ENCODE measurements around the gene VPS37C.

VPS37C gene

GRCh38 chr11:61131186-61131585, 30.0 kb downstream of the VPS37C start:
- H3K9ac ChIP-seq (ENCODE audit: low read depth, low read length), result no peak overlapping the region
- H3K27me3 ChIP-seq (ENCODE audit: insufficient read depth, low read length), result no peaks in the 10 kb centered on the region
- no peak overlapping the region for H3K27ac ChIP-seq (ENCODE audit: low read depth, low read length)
- 97% methylated on average over 8 of the region's 8 CpGs for WGBS
- no peaks in the 10 kb centered on the region for H3K9me3 ChIP-seq (ENCODE audit: insufficient read depth, low read depth, low read length)
- H3K4me3 ChIP-seq (ENCODE audit: low read length), result no peak overlapping the region
- peaks cover 14% of the 10 kb centered on the region for H3K36me3 ChIP-seq (ENCODE audit: insufficient read depth, low read length)
- peaks cover 9% of the 10 kb centered on the region; the same call in 1 of the 2 replicates for H3K4me1 ChIP-seq (ENCODE audit: insufficient read depth, low read length)

GRCh38 chr11:61129639-61130523, 31.3 kb downstream of the VPS37C start:
- Histone ChIP-seq H3K9me3 (ENCODE audit: insufficient read depth, low read depth, low read length) (no peaks in the 10 kb centered on the region), H3K9ac (ENCODE audit: low read depth, low read length) (no peak overlapping the region), H3K4me1 (ENCODE audit: insufficient read depth, low read length) (peaks cover 7% of the 10 kb centered on the region; the same call in 1 of the 2 replicates), H3K27ac (ENCODE audit: low read depth, low read length) (0 out of 2 replicates have a peak overlapping the region, but pooled peaks have one; percentile 28), H3K36me3 (ENCODE audit: insufficient read depth, low read length) (peaks cover 14% of the 10 kb centered on the region), H3K4me3 (ENCODE audit: low read length) (no peak overlapping the region), H3K27me3 (ENCODE audit: insufficient read depth, low read length) (no peaks in the 10 kb centered on the region)
- WGBS, result 39% methylated on average over 33 of the region's 33 CpGs

- peaks cover 13% of the 10 kb centered on the region for H3K36me3 ChIP-seq (ENCODE audit: insufficient read depth, low read length)
- H3K4me3 ChIP-seq (ENCODE audit: low read length), result no peak overlapping the region
- H3K9me3 ChIP-seq (ENCODE audit: insufficient read depth, low read depth, low read length), result no peaks in the 10 kb centered on the region
- H3K27ac ChIP-seq (ENCODE audit: low read depth, low read length), result no peak overlapping the region
- H3K4me1 ChIP-seq (ENCODE audit: insufficient read depth, low read length), result no peaks in the 10 kb centered on the region; the same call in 1 of the 2 replicates
- no peaks in the 10 kb centered on the region for H3K27me3 ChIP-seq (ENCODE audit: insufficient read depth, low read length)
- no peak overlapping the region for H3K9ac ChIP-seq (ENCODE audit: low read depth, low read length)
- WGBS, result 82% methylated on average over 18 of the region's 18 CpGs
Observed at GRCh38 chr11:61128947-61129638, 32.1 kb downstream of the VPS37C start.

- H3K9me3 ChIP-seq (ENCODE audit: insufficient read depth, low read depth, low read length), result no peaks in the 10 kb centered on the region
- no peaks in the 10 kb centered on the region; the same call in 1 of the 2 replicates for H3K4me1 ChIP-seq (ENCODE audit: insufficient read depth, low read length)
- no peaks in the 10 kb centered on the region for H3K27me3 ChIP-seq (ENCODE audit: insufficient read depth, low read length)
- peaks cover 3% of the 10 kb centered on the region; the same call in 1 of the 2 replicates for H3K36me3 ChIP-seq (ENCODE audit: insufficient read depth, low read length)
- 72% methylated on average over 9 of the region's 9 CpGs for WGBS
- H3K9ac ChIP-seq (ENCODE audit: low read depth, low read length), result no peak overlapping the region
- H3K27ac ChIP-seq (ENCODE audit: low read depth, low read length), result no peak overlapping the region
- H3K4me3 ChIP-seq (ENCODE audit: low read length), result no peak overlapping the region
Observed at GRCh38 chr11:61127991-61128390, 33.2 kb downstream of the VPS37C start.

- H3K9me3 ChIP-seq (ENCODE audit: insufficient read depth, low read depth, low read length), result no peaks in the 10 kb centered on the region
- no peaks in the 10 kb centered on the region; the same call in 1 of the 2 replicates for H3K4me1 ChIP-seq (ENCODE audit: insufficient read depth, low read length)
- H3K9ac ChIP-seq (ENCODE audit: low read depth, low read length), result no peak overlapping the region
- no peaks in the 10 kb centered on the region for H3K27me3 ChIP-seq (ENCODE audit: insufficient read depth, low read length)
- no peak overlapping the region for H3K27ac ChIP-seq (ENCODE audit: low read depth, low read length)
- no peaks in the 10 kb centered on the region for H3K36me3 ChIP-seq (ENCODE audit: insufficient read depth, low read length)
- H3K4me3 ChIP-seq (ENCODE audit: low read length), result no peak overlapping the region
- WGBS, result 89% methylated on average over 14 of the region's 14 CpGs
Observed at GRCh38 chr11:61126256-61126655, 35.0 kb downstream of the VPS37C start.

GRCh38 chr11:61125310-61125684, 35.9 kb downstream of the VPS37C start:
- no peaks in the 10 kb centered on the region for H3K36me3 ChIP-seq (ENCODE audit: insufficient read depth, low read length)
- H3K9me3 ChIP-seq (ENCODE audit: insufficient read depth, low read depth, low read length), result no peaks in the 10 kb centered on the region
- no peak overlapping the region for H3K4me3 ChIP-seq (ENCODE audit: low read length)
- H3K9ac ChIP-seq (ENCODE audit: low read depth, low read length), result no peak overlapping the region
- H3K27me3 ChIP-seq (ENCODE audit: insufficient read depth, low read length), result no peaks in the 10 kb centered on the region
- 85% methylated on average over 6 of the region's 6 CpGs for WGBS
- H3K4me1 ChIP-seq (ENCODE audit: insufficient read depth, low read length), result no peaks in the 10 kb centered on the region; the same call in 1 of the 2 replicates
- H3K27ac ChIP-seq (ENCODE audit: low read depth, low read length), result no peak overlapping the region

GRCh38 chr11:61124574-61125309, 36.5 kb downstream of the VPS37C start:
- Histone ChIP-seq H3K4me3 (ENCODE audit: low read length) (no peak overlapping the region), H3K9ac (ENCODE audit: low read depth, low read length) (no peak overlapping the region), H3K4me1 (ENCODE audit: insufficient read depth, low read length) (no peaks in the 10 kb centered on the region), H3K27me3 (ENCODE audit: insufficient read depth, low read length) (no peaks in the 10 kb centered on the region), H3K9me3 (ENCODE audit: insufficient read depth, low read depth, low read length) (no peaks in the 10 kb centered on the region), H3K36me3 (ENCODE audit: insufficient read depth, low read length) (no peaks in the 10 kb centered on the region), H3K27ac (ENCODE audit: low read depth, low read length) (no peak overlapping the region)
- 89% methylated on average over 17 of the region's 17 CpGs for WGBS

- 90% methylated on average over 13 of the region's 13 CpGs for WGBS
- Histone ChIP-seq H3K27ac (ENCODE audit: low read depth, low read length) (no peak overlapping the region), H3K9me3 (ENCODE audit: insufficient read depth, low read depth, low read length) (no peaks in the 10 kb centered on the region), H3K27me3 (ENCODE audit: insufficient read depth, low read length) (no peaks in the 10 kb centered on the region), H3K36me3 (ENCODE audit: insufficient read depth, low read length) (no peaks in the 10 kb centered on the region), H3K4me1 (ENCODE audit: insufficient read depth, low read length) (no peaks in the 10 kb centered on the region), H3K9ac (ENCODE audit: low read depth, low read length) (no peak overlapping the region), H3K4me3 (ENCODE audit: low read length) (no peak overlapping the region)
Observed at GRCh38 chr11:61123775-61124571, 37.3 kb downstream of the VPS37C start.

GRCh38 chr11:61122761-61123160, 38.5 kb downstream of the VPS37C start:
- H3K36me3 ChIP-seq (ENCODE audit: insufficient read depth, low read length), result no peaks in the 10 kb centered on the region
- H3K4me1 ChIP-seq (ENCODE audit: insufficient read depth, low read length), result no peaks in the 10 kb centered on the region
- WGBS, result 92% methylated on average over 13 of the region's 13 CpGs
- no peak overlapping the region for H3K4me3 ChIP-seq (ENCODE audit: low read length)
- no peak overlapping the region for H3K27ac ChIP-seq (ENCODE audit: low read depth, low read length)
- no peaks in the 10 kb centered on the region for H3K9me3 ChIP-seq (ENCODE audit: insufficient read depth, low read depth, low read length)
- H3K27me3 ChIP-seq (ENCODE audit: insufficient read depth, low read length), result no peaks in the 10 kb centered on the region
- H3K9ac ChIP-seq (ENCODE audit: low read depth, low read length), result no peak overlapping the region

- H3K9ac ChIP-seq (ENCODE audit: low read depth, low read length), result no peak overlapping the region
- H3K4me3 ChIP-seq (ENCODE audit: low read length), result no peak overlapping the region
- H3K4me1 ChIP-seq (ENCODE audit: insufficient read depth, low read length), result no peaks in the 10 kb centered on the region
- no peaks in the 10 kb centered on the region for H3K36me3 ChIP-seq (ENCODE audit: insufficient read depth, low read length)
- H3K27me3 ChIP-seq (ENCODE audit: insufficient read depth, low read length), result no peaks in the 10 kb centered on the region
- H3K9me3 ChIP-seq (ENCODE audit: insufficient read depth, low read depth, low read length), result no peaks in the 10 kb centered on the region
- 95% methylated on average over 2 of the region's 2 CpGs for WGBS
- no peak overlapping the region for H3K27ac ChIP-seq (ENCODE audit: low read depth, low read length)
Observed at GRCh38 chr11:61121917-61122316, 39.3 kb downstream of the VPS37C start.

Data from HUES64 (cell line).